HG03139 (cell line): ENCODE measurements around the gene TMEM26.
"Not testable (repeated sequence)": the region's sequence is repeated elsewhere in the genome, so short reads cannot be mapped to it uniquely, and the experiment has no call there.

ENCODE experiments used
- ATAC-seq: cut with Tn5 transposase; IDR thresholded peaks from one replicate; pipeline ENCODE4 v1.9.1; 2021; ENCODE audit not compliant: unreplicated experiment

Gene TMEM26

DNA sequence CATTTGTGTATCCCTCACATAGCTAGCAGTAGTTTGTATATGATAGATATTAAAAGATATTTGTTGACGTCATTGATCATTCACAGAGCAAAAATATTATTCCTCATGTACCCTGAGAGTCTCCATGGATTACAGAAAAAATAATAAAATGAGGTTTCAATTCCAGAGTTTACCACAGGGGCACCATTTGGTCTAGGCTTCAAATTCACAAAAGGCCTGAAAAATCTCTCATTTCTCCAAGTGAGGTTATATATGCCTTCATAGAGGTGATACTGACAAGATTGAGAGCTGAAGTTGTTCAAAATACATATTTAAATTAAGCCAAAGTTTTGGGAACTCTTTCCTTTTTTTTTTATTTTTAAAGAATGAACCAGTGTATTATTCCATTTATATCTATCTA is 52.7 kb downstream of the TMEM26 start:
- ATAC-seq = no peak

DNA sequence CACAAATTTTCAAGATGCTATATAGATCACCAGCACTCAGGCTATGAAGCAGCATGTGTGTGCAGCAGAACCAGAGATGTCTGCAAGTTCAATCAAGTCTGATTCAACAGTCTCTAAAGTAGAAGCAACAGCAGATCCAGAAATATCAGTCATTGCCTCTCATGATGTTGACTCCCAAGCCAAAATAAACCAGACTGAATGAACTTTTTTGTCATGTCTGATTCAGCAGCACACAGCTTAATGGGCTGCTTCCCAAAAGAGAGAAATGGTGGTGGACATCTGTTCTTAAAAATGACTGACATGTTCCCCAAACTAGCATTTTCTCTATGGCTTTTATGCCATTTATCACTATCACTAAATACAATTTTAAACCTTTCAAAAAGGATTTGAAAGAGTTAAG is 53.8 kb downstream of the TMEM26 start:
- ATAC-seq = no peak

DNA sequence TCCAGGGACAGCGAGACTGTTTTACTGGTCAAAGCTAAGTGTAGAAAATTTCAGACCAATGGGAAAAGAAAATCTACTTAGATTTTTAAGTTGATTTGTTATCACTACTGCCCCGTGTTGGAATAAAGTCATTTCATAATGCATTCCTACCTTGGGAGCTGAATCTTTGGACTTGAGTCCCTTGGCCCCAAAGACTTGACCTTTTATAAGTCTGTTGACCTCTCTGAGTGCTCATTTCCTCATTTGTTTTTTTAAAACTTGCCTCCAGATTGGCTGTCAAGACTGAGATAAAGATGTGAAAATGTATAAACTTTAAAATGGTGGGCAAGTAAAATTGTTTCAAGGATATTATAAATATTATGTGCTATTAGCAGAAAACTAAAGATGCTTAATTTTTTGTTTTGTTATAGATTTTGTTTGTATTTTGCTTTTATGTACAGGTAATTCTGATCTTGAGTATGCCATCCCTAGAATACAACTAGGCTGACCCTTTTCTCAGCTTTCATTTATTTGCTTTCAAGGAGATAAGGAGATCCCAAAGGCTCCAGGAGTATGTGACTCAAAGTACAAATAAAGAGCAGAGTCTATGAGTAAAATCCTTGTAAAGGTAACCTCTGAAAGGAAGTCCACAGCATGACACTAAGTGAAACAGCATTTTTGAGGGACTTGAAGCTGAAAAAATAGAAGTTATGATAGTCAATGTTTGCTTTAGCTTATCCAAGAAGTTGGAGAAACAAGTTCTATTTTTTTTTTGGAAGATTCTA is 54.6 kb downstream of the TMEM26 start:
- no peak for ATAC-seq

DNA sequence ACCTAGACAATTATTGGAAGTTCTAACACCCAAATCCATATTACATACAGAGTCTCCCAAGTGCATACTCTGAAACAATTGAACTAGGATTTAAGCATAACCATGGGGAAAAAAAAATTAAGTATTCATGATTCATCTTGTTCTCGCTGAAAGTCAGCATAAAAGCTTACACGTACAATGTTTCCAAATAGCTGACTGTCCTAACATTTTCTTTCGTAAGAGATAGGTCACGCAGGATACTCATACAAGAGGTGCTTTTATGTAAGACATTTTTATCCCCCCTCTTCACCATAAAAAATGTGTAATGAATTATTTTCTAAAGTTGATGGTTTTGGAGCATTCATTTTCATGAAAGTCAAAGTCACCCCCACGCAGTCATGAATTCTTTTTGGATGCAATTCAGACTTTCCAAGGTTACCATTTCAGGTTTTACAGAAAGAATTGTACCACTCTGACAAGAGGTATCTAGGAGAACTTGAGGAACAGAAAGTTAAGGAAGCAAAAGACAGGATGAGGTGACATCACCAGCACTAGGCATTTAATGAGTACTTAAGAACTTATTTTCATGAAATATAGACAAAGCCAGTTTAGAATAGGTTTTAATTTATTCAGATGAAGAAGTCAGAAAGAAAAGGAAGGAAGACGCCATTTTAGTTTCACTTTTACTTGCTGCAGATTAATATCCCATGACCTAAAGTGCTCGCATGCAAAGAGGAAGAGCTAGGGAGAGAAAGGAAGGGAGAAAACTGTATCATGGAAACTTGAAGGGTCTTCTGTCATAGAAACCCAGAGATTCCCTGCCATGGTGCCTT is 55.8 kb downstream of the TMEM26 start:
- no peak for ATAC-seq

DNA sequence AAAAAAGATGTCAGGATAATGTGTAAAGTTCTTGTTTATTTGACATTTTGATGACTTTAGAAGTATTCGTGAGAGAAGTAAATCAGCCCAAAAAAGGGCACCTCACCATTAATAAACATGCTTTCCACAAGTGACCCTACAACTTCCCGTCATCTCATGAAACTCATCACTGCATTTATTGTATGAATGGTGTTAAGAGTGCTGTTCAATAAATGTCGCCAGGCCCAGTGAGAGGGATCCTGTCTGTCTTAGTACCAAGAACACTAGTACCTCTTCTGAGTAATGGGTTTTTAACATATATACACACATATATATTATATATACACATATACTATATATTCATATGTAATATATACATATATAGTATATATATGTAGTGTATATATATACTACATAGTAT is 61.9 kb downstream of the TMEM26 start:
- peak; percentile 36 for ATAC-seq

DNA sequence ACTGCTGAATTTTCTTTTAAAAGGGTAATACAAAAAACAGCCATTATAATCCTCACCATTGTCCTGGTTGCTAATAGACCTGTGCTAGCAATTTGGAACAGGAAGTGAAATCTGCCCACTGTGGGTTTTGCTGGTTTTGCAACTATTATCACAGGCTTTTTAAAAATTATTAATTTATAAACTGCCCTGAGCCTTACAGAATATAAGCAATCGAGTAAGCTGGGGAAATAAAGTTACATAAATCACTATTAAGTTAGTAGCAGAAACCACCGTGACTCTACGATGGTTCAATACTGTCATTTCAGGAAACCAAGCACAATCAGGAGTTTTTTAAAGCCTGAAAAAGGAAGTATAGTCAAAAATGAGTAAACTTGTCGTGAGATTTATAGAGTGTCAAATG is 62.3 kb downstream of the TMEM26 start:
- ATAC-seq = peak; percentile 89

DNA sequence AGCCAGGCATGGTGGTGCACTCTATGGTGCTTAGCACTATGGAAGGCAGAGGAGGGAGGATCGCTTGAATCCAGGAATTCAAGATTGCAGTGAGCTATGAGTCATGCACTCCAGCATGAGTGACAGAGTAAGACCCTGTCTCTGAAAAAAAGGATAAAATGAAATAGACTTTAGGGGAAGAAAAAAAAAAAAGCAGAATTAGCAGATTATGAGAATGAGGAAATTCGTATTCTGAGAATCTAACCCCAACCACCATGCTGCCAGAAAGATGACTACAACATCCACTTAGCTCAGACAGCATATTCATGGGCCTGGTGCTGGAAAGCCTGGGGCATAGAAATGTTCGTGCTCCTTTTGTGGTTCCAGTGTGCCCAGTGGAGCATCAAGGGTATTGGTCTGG is 63.3 kb downstream of the TMEM26 start:
- ATAC-seq = no peak

DNA sequence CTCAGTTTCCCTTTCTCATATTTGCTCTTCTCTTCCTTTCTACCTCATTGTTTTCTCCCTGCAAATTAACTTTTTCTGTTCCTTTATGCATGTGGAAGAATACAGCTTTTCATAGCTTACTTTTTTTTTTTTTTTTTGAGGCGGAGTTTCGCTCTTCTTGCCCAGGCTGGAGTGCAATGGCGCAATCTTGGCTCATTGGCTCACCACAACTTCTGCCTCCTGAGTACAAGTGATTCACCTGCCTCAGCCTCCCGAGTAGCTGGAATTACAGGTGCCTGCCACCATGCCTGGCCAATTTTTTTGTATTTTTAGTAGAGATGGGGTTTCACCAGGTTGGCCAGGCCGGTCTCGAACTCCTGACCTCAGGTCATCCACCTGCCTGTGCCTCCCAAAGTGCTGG is 64.2 kb downstream of the TMEM26 start:
- not testable (repeated sequence) for ATAC-seq

DNA sequence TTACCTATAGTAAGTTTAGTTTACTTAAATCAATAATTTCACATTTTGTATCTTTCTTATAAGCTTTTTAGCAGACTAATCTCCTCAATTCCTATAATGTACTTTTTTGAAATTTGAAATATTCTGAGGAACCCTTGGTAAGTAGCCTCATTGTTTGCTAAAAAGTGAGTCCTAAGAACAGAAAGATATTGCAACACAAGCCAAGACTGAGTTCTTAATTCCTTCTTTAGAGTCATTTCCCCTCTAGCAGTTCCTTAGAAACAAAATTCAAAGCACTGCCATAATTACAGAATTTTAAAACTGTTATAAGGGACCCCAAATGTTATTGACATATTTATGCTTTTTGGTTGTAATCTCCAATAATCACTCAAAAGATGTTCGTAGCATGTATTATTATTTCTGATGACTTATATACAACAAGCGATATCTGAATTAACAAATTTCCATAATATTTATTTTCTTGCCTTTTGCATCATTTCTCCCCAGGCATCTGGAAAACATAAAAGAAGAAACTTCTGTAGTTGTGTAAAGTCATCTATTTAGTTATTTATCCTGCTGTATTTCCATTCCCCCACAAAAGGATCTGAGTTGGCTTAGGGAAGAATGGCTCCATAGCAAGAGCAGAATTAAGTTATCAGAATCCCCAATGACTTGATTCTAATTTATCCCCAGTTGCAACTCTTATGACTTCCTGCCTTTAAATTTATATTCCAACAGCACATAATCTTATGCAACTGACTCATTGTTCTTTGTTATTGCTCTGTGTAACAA is 67.8 kb downstream of the TMEM26 start:
- no peak for ATAC-seq

DNA sequence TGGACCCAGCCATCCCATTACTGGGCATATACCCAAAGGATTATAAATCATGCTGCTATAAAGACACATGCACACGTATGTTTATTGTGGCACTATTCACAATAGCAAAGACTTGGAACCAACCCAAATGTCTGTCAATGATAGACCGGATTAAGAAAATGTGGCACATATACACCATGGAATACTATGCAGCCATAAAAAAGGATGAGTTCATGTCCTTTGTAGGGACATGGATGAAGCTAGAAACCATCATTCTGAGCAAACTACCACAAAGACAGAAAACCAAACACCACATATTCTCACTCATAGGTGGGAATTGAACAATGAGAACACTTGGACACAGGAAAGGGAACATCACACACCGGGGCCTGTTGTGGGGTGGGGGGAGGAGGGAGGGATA is 72.0 kb downstream of the TMEM26 start:
- not testable (repeated sequence) for ATAC-seq

DNA sequence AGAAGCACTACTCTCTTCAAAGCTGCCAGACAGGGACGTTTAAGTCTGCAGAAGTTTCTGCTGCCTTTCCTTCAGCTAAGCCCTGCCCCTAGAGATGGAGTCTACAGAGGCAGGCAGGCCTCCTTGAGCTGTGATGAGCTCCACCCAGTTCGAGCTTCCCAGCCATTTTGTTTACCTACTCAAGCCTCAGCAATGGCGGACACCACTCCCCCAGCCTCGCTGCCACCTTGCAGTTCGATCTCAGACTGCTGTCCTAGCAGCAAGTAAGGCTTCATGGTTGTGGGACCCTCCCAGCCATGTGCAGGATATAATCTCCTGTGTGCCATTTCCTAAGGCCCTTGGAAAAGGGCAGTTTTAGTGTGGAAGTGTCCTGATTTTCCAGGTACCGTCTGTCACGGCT is 74.3 kb downstream of the TMEM26 start:
- no peak for ATAC-seq

DNA sequence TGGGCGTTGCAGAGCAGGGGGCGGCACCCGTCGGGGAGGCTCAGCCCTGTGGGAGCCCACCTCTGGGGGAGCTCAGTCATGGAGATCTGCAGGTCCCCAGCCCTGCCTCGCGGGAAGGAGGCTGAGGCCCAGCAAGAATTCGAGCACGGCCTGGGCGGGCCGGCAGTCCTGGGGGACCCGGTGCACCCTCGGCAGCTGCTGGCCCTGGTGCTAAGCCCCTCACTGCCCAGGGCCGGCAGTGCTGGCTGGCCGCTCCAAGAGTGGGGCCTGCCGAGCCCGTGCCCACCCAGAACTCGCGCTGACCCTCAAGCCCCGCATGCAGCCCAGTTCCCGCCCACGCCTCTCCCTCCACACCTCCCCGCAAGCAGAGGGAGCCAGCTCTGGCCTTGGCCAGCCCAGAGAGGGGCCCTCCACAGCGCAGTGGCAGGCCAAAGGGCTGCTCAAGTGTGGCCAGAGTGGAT is 76.2 kb downstream of the TMEM26 start:
- no peak for ATAC-seq

DNA sequence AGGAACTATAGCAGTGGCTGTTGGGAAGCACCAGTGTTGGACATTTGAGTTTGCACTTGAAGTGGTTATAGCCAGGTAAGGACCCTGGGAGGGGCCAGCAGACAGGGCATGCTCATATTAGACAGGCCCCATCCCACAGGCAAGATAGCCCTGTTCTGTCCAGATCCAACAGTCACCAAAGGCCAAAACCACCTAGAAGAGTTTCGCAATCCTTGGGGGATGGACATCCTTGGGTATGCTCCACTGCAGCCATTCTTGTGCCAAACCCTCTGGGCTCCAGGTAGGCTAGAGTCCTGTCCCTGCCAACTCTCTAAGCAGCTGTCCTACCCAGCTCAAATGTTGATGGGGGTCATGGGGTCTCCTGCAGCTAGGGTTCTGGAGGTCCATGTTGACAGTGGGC is 76.8 kb downstream of the TMEM26 start:
- no peak for ATAC-seq

DNA sequence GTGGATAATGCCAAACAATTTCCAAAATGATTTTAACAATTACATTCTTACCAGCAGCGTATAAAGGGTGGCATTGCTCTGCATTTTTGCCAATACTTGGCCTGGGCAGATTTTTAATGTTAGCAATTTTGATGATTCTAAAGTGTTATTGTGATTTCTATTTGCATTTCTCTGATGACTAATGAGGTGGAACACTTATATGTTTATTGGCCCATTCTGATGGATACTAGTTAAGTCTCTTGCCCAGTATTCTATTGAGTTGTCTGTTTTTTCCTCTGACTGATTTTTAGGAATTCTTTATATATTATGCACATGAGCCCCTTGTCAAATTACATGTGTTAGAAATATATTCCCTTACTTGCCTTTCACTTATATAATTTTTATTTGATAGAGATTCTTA is 86.8 kb downstream of the TMEM26 start:
- no peak for ATAC-seq

DNA sequence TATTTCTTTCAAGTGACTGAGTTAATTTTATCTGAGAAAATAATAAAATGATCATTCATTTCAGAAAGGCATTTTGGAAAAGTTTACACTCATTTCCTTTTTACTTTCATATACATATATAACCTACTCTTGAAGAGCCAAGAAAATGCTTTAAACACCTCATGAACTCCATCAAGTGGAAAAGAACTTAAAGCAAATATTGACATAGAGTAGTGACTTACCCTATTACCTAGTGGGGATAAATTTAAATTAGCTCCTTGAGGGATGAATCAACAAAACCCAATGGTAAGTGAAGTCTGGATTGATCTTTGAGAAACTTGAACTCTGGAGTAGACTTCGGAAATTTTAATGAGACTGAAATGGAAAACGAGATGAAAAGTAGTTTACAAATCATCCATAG is 88.6 kb downstream of the TMEM26 start:
- ATAC-seq = no peak

DNA sequence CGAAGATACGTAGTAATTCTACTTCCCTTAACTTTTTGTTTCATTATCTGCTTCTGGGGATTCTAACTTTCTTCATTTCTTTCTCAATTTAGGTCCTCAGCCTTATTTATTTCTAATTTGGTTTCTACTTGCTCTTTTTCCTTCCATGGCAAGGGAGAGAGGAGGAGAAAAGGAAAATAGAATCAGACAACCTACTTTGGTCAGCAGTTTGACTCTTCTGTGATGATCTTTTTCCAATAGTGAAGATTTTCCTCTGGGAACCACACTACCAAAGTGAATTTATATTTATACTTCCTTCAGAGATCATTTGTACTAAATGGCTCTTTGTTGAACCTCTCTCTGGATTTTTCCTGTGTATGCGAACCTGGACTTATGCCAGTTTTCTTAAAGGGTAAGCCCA is 90.2 kb downstream of the TMEM26 start:
- no peak for ATAC-seq

DNA sequence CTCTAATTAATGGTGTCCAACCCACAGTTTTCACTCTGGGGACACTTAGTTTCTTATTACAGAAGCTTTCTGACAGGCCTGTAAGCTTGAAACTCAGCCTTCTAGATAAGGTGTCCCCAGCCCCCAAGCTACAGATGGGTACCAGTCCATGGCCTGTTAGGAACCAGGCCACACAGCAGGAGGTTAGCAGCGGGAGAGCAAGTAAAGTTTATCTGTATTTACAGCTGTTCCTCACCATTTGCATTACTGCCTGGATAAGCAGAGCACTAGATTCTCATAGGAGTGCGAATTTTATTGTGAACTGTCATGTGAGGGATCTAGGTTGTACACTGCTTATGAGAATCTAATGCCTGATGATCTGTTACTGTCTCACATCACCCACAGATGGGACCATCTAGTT is 93.7 kb downstream of the TMEM26 start:
- no peak for ATAC-seq

DNA sequence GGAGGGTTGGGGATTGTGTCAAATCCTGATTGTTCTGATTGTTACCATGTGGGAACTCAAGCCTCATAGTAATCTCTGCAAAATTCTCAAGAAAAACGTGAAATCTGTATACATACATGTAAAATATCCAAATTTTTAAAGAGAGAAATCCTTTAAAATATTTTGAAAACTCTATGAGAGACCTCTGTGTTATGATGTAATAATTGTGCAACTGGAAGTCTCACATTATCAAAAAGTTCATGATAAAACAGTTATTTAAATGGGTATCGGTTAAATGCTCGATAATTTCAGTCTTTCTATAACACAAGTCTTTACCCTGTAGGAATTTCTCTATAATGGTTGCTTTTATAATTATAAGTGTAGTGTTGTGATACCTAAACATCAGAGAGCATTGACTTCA is 95.5 kb downstream of the TMEM26 start:
- ATAC-seq = no peak
